Measurements from ENCODE around the gene SH3BGRL. TPM values are rescaled to one million over a fixed set of nuclear protein-coding genes. Genes with fewer than 3 reads are reported as not detected.

SH3BGRL gene
- 10 to 100 TPM; 36.3 to 65.1 TPM for total RNA-seq

DNA sequence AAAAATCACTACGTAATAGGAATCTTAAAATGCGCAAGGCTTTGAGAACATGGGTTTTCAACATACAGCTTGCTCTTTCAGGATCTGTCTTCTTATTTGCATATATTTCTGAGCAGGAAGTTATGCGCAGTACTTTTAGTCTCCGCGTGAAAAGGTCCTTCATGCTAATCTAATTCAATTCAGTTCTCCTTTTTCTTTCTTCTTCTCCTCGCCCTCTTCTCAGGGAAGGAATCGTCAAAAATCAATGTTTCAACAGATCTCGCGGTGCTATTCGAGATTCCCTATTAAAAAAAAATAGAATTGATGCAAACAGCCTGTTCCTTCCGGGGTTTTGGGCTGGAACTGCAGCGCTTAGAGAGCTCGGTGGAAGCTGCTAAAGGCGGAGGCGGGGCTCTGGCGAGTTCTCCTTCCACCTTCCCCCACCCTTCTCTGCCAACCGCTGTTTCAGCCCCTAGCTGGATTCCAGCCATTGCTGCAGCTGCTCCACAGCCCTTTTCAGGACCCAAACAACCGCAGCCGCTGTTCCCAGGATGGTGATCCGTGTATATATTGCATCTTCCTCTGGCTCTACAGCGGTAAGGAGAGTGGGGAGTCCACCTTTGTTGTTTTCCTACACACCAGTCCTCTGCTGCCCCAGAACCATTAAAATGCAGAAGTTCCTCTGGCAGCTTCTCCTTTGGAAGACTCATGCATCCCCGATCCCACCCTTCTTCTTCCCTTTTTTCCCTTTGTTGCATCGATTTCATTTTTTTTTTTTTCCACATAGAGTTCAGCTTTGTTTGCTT lies at the start of gene SH3BGRL, which contains the start of gene HMGN5:
Gene SH3BGRL, plus strand, starts transcription at position 432 of the 785 bp plus-strand sequence. Its CDS starts 99 bp downstream, at position 531.
Gene HMGN5, minus strand, starts transcription at position 243 of the 785 bp plus-strand sequence. CDS start 80,364 bp downstream, outside the sequence.
- ATAC-seq (peak; percentile 99), DNase-seq (peak; percentile 88 to 93 (median 92))
- peak in 3 of 7 experiments; percentile 10 to 30 (median 14) for TF ChIP-seq CTCF (IDR thresholded peaks at IDR 0.05)
- TF ChIP-seq POLR2A (IDR thresholded peaks at IDR 0.05), result peak in 2 of 3 donors; percentile 57 to 60
- peak within 1 kb of the TSS; percentile 35 to 90 (median 74) for H3K27ac ChIP-seq
- 0 to 1% methylated on average over 17 to 23 of the region's 23 CpGs for WGBS, 2 donors
- peak within 1 kb of the TSS in 1 of 2 donors; percentile 58 for H3K4me3 ChIP-seq
- no peaks in the 10 kb centered on the region for H3K9me3 ChIP-seq
- peaks cover 4% of the 10 kb centered on the region for H3K4me1 ChIP-seq
- no peaks in the 10 kb centered on the region for H3K27me3 ChIP-seq
- no peaks in the 10 kb centered on the region for H3K36me3 ChIP-seq (replicated peaks in 1 of 2; ENCODE audit: insufficient read depth in 1 of 2, low read depth in 2 of 2)
- intact Hi-C loops (cut with DNase I), result no loop called here

DNA sequence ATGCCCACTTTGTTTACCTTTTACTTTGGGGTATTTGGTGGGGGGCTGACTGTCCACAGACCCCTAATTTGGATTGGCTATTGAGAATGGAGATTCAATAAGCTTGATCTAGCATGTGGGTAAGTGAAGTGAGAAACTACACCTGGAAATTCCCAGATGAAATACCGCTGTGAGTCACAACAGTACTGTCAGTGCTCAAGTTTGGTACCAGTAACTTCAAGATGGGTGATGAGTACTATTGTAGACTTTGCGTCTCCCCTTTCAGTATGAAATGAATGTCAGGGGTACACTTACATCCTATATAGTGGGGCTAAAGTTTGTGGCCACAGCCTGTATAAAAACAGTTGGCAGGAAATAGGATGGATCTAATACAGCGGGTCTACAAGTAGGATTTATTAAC lies 33.5 kb upstream of the SH3BGRL start:
- Histone ChIP-seq H3K9me3 (no peaks in the 10 kb centered on the region), H3K4me1 (no peaks in the 10 kb centered on the region), H3K36me3 (replicated peaks in 1 of 2; ENCODE audit: insufficient read depth in 1 of 2, low read depth in 2 of 2) (no peaks in the 10 kb centered on the region), H3K27me3 (no peaks in the 10 kb centered on the region), H3K4me3 (no peak overlapping the region), H3K27ac (no peak overlapping the region)
- intact Hi-C loops (cut with DNase I), result no loop called here
- no peak for DNase-seq
- 93 to 100% methylated on average over 3 of the region's 3 CpGs for WGBS, 2 donors
- no peak for ATAC-seq
- TF ChIP-seq CTCF (IDR thresholded peaks at IDR 0.05) (no peak), POLR2A (IDR thresholded peaks at IDR 0.05) (no peak)

GRCh38 chrX:81174286-81174685 lies 27.6 kb upstream of the SH3BGRL start:
- WGBS, 2 donors, result 17 to 23% methylated on average over 1 of the region's 1 CpG
- intact Hi-C loops (cut with DNase I), result loop anchor here (10.0 kb wide), 1 partner anchor 201 kb away; no protein-coding TSS in a partner anchor
- Histone ChIP-seq H3K9me3 (no peaks in the 10 kb centered on the region), H3K4me1 (no peaks in the 10 kb centered on the region), H3K4me3 (no peak overlapping the region), H3K27me3 (no peaks in the 10 kb centered on the region), H3K27ac (no peak overlapping the region), H3K36me3 (replicated peaks in 1 of 2; ENCODE audit: insufficient read depth in 1 of 2, low read depth in 2 of 2) (no peaks in the 10 kb centered on the region)
- TF ChIP-seq CTCF (IDR thresholded peaks at IDR 0.05) (peak in 4 of 7 experiments; percentile 27 to 39 (median 32)), POLR2A (IDR thresholded peaks at IDR 0.05) (no peak)
- no peak for ATAC-seq
- DNase-seq, result no peak

- H3K36me3 ChIP-seq (replicated peaks in 1 of 2; ENCODE audit: insufficient read depth in 1 of 2, low read depth in 2 of 2), result no peaks in the 10 kb centered on the region
- WGBS, 2 donors, result 79 to 100% methylated on average over 1 to 2 of the region's 2 CpGs
- no peak for TF ChIP-seq POLR2A (IDR thresholded peaks at IDR 0.05)
- TF ChIP-seq CTCF (IDR thresholded peaks at IDR 0.05), result no peak
- H3K27ac ChIP-seq, result no peak overlapping the region
- H3K27me3 ChIP-seq, result no peaks in the 10 kb centered on the region
- DNase-seq, result no peak
- ATAC-seq, result no peak
- H3K4me3 ChIP-seq, result no peak overlapping the region
- intact Hi-C loops (cut with DNase I), result no loop called here
- H3K9me3 ChIP-seq, result no peaks in the 10 kb centered on the region
- no peaks in the 10 kb centered on the region for H3K4me1 ChIP-seq
These were observed 6.6 kb upstream of the SH3BGRL start for GRCh38 chrX:81195259-81195658.
